Measurements from ENCODE around the gene TECPR2. TPM values are rescaled to one million over a fixed set of nuclear protein-coding genes. Genes with fewer than 3 reads are reported as not detected.

Gene TECPR2
- polyA plus RNA-seq, 1 donor (not counting 4 experiments of a cell fraction or from before 2014, with no cell fraction given) = 8.3 TPM

DNA sequence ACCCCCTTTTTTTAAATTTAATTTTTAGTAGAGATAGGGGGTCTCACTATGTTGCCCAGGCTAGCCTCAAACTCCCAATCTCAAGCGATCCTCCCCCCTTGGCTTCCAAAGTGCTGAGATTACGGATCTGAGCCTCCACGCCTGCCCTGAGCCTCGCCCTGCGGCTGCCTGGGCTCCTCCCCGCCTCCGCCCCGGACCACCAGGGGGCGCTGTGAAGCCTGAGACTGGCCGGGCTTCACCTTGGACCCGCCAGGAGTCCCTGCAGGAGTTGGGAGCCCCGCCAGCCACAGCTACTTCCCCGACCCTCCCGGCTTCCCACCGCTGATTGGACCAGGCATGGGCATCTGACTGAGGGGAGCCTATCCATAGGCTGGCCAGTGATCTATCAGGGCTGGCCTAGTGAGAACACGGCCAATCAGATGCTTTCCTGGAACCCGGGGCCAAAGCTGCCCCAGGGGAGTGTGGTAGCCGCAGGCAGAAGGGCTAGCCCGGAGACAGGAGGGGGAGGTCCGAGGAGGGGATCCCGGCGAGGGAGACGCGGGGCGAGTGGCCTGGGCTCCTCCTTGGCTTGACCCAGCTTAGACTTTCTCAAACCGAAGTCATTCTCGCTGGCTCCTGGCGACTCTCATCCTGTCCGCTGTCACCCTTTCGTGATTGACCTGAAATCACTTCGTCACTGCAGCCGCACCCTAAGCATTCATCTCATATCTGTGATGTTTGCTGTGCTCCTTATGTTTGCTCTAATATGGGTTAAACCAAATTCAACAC is 161.9 kb downstream of the TECPR2 start:
- no peaks in the 10 kb centered on the region for H4K20me1 ChIP-seq (ENCODE audit: control insufficient read depth, extremely low read depth, insufficient read depth, low read length)
- no peaks in the 10 kb centered on the region for H3K9me3 ChIP-seq (ENCODE audit: control insufficient read depth, low read depth, low read length)
- dilution Hi-C loops (cut with MboI; ENCODE audit: extremely low pct_ligation_motif_present, low sequenced_read_pairs) = no loop called here
- H2AFZ ChIP-seq (ENCODE audit: control insufficient read depth, low read length) = peak overlapping the region; percentile 66
- no peaks in the 10 kb centered on the region for H3K9me1 ChIP-seq (ENCODE audit: control insufficient read depth, extremely low read depth, insufficient read depth, low read length)
- peak; percentile 78 for FAIRE-seq
- H3K79me2 ChIP-seq (ENCODE audit: control insufficient read depth, insufficient read depth, low read length) = no peaks in the 10 kb centered on the region
- H3K4me3 ChIP-seq (ENCODE audit: control insufficient read depth in 2 of 3, extremely low read depth in 1 of 3, insufficient read depth in 2 of 3, low read depth in 1 of 3, low read length in 3 of 3) = peak overlapping the region; percentile 36 to 72 (median 46)
- TF ChIP-seq, protein P1, sequence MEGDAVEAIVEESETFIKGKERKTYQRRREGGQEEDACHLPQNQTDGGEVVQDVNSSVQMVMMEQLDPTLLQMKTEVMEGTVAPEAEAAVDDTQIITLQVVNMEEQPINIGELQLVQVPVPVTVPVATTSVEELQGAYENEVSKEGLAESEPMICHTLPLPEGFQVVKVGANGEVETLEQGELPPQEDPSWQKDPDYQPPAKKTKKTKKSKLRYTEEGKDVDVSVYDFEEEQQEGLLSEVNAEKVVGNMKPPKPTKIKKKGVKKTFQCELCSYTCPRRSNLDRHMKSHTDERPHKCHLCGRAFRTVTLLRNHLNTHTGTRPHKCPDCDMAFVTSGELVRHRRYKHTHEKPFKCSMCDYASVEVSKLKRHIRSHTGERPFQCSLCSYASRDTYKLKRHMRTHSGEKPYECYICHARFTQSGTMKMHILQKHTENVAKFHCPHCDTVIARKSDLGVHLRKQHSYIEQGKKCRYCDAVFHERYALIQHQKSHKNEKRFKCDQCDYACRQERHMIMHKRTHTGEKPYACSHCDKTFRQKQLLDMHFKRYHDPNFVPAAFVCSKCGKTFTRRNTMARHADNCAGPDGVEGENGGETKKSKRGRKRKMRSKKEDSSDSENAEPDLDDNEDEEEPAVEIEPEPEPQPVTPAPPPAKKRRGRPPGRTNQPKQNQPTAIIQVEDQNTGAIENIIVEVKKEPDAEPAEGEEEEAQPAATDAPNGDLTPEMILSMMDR (optimal IDR thresholded peaks at IDR 0.05 in 1 of 3, IDR thresholded peaks at IDR 0.05 in 1 of 3, conservative IDR thresholded peaks at IDR 0.05 in 1 of 3; ENCODE audit: extremely low read depth in 1 of 3, insufficient read depth in 2 of 3, low read length in 3 of 3) = peak; percentile 88 to 98 (median 90)
- no peak for TF ChIP-seq EZH2 (IDR thresholded peaks at IDR 0.05; ENCODE audit: low read length)
- peaks cover 34% of the 10 kb centered on the region for H3K4me1 ChIP-seq (ENCODE audit: control insufficient read depth, extremely low read depth, insufficient read depth, low read length)
- H3K9ac ChIP-seq (ENCODE audit: control insufficient read depth, extremely low read depth, insufficient read depth, low read length) = peak overlapping the region; percentile 72
- H3K27me3 ChIP-seq (ENCODE audit: control insufficient read depth, extremely low read depth, insufficient read depth, low read length) = no peaks in the 10 kb centered on the region
- H3K27ac ChIP-seq (ENCODE audit: control insufficient read depth, insufficient read depth, low read length) = peak overlapping the region; percentile 83
- H3K36me3 ChIP-seq (ENCODE audit: control insufficient read depth in 2 of 2, extremely low read depth in 1 of 2, insufficient read depth in 2 of 2, low read length in 2 of 2) = no peaks in the 10 kb centered on the region
- H3K4me2 ChIP-seq (ENCODE audit: control insufficient read depth, extremely low read depth, insufficient read depth, low read depth, low read length) = peak overlapping the region; percentile 94
- peak; percentile 97 for DNase-seq (ENCODE audit: low read depth, low spot score)

DNA sequence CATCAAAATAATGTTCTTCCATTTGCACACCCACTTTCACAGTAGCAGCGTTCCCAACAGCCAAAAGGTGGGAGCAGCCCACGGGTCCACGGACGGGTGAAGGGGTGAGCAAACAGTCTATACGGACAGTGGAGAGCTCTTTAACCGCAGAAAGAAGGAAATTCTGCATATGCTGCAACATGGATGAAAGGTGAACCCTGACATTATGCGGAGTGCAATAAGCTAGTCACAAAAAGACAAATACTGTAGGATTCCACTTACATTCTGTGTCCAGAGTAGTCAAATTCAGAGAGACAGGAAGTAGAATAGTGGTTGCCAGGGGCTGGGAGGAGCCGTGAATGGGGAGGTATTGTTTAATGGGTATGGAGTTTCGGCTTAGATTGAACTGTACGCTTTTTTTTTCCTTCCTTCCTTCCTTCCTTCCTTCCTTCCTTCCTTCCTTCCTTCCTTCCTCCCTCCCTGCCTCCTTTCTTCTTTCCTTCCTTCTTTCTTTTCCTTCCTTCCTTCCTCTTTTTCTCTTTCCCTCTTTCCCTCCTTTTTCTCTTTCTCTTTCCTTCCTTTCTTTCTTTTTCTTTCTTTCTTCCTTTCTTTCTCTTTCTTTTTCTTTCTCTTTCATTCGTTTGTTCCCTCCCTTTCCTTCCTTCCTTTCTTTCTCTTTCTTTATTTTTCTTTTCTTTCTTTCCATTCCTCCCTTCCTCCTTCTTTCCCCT is 162.6 kb downstream of the TECPR2 start:
- H3K36me3 ChIP-seq (ENCODE audit: control insufficient read depth in 2 of 2, extremely low read depth in 1 of 2, insufficient read depth in 2 of 2, low read length in 2 of 2) = no peaks in the 10 kb centered on the region
- peak overlapping the region; percentile 83 for H3K27ac ChIP-seq (ENCODE audit: control insufficient read depth, insufficient read depth, low read length)
- H3K79me2 ChIP-seq (ENCODE audit: control insufficient read depth, insufficient read depth, low read length) = no peaks in the 10 kb centered on the region
- H3K27me3 ChIP-seq (ENCODE audit: control insufficient read depth, extremely low read depth, insufficient read depth, low read length) = no peaks in the 10 kb centered on the region
- peak overlapping the region; percentile 36 to 72 (median 46) for H3K4me3 ChIP-seq (ENCODE audit: control insufficient read depth in 2 of 3, extremely low read depth in 1 of 3, insufficient read depth in 2 of 3, low read depth in 1 of 3, low read length in 3 of 3)
- no peaks in the 10 kb centered on the region for H3K9me1 ChIP-seq (ENCODE audit: control insufficient read depth, extremely low read depth, insufficient read depth, low read length)
- peak overlapping the region; percentile 72 for H3K9ac ChIP-seq (ENCODE audit: control insufficient read depth, extremely low read depth, insufficient read depth, low read length)
- TF ChIP-seq EZH2 (IDR thresholded peaks at IDR 0.05; ENCODE audit: low read length) = no peak
- TF ChIP-seq, protein P1 (optimal IDR thresholded peaks at IDR 0.05 in 1 of 3, IDR thresholded peaks at IDR 0.05 in 1 of 3, conservative IDR thresholded peaks at IDR 0.05 in 1 of 3; ENCODE audit: extremely low read depth in 1 of 3, insufficient read depth in 2 of 3, low read length in 3 of 3) = no peak
- H2AFZ ChIP-seq (ENCODE audit: control insufficient read depth, low read length) = peak overlapping the region; percentile 66
- no peaks in the 10 kb centered on the region for H3K9me3 ChIP-seq (ENCODE audit: control insufficient read depth, low read depth, low read length)
- dilution Hi-C loops (cut with MboI; ENCODE audit: extremely low pct_ligation_motif_present, low sequenced_read_pairs) = no loop called here
- FAIRE-seq = peak; percentile 77
- H3K4me1 ChIP-seq (ENCODE audit: control insufficient read depth, extremely low read depth, insufficient read depth, low read length) = peaks cover 34% of the 10 kb centered on the region
- no peaks in the 10 kb centered on the region for H4K20me1 ChIP-seq (ENCODE audit: control insufficient read depth, extremely low read depth, insufficient read depth, low read length)
- H3K4me2 ChIP-seq (ENCODE audit: control insufficient read depth, extremely low read depth, insufficient read depth, low read depth, low read length) = peak overlapping the region; percentile 94
- no peak for DNase-seq (ENCODE audit: low read depth, low spot score)
